Measurements from ENCODE around the gene THSD4. TPM values are rescaled to one million over a fixed set of nuclear protein-coding genes. Genes with fewer than 3 reads are reported as not detected.
A peak's percentile ranks its signal among the peaks of the same experiment; 100 is the strongest.

The THSD4 gene
- total and polyA plus RNA-seq, 2 of the 4 experiments (the other 2 are of a cell fraction): 25.5 to 31.1 TPM

DNA sequence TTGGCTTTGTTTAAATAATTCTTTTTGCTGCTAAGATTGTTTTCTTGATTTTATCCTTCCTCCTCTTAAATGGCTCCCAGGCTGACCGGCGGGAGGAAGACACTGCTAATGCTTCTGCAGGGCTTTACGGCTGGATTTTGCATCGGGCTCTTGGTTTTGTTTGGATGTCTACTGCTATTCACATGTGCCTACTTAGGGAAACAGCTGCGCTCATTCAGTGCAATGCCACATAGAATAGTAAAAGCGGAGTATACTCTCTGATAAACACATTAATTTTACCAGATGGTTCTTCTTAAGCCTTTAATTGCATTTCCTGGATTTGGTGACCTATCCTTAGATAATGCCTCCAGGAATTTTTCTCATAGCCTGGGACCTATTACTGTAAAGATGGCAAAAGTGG lies 146.6 kb downstream of the THSD4 start:
- H3K23ac ChIP-seq (ENCODE audit: low read depth, low read length): no peak overlapping the region
- no peak overlapping the region for H4K91ac ChIP-seq (ENCODE audit: insufficient read depth, low read depth, low read length)
- no TSS peak for BruUV-seq (replicated peaks)
- no peak overlapping the region for H2BK5ac ChIP-seq (ENCODE audit: low read depth, low read length, poor library complexity, severe bottlenecking)
- H3K27me3 ChIP-seq (ENCODE audit: control insufficient read depth, insufficient read depth, low read length): no peaks in the 10 kb centered on the region
- no peak for DNase-seq
- in situ Hi-C loops (cut with MboI; ENCODE audit: low sequenced_read_pairs): no loop called here
- no peak overlapping the region for H3K4me2 ChIP-seq (ENCODE audit: low read depth, low read length)
- H3K18ac ChIP-seq (ENCODE audit: low read depth, low read length): no peak overlapping the region
- H4K5ac ChIP-seq (ENCODE audit: low read depth, low read length): no peak overlapping the region
- intact Hi-C loops (cut with micrococcal nuclease): no loop called here
- no peak; the same call in 1 of the 2 replicates for ATAC-seq (ENCODE audit: low read depth)
- TF ChIP-seq, protein P1, sequence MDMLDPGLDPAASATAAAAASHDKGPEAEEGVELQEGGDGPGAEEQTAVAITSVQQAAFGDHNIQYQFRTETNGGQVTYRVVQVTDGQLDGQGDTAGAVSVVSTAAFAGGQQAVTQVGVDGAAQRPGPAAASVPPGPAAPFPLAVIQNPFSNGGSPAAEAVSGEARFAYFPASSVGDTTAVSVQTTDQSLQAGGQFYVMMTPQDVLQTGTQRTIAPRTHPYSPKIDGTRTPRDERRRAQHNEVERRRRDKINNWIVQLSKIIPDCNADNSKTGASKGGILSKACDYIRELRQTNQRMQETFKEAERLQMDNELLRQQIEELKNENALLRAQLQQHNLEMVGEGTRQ (IDR thresholded peaks at IDR 0.05; ENCODE audit: low read depth, low read length): no peak
- TF ChIP-seq CEBPB (IDR thresholded peaks at IDR 0.05; ENCODE audit: low read depth, low read length) (no peak), MXI1 (IDR thresholded peaks at IDR 0.05; ENCODE audit: borderline replicate concordance, low read depth, low read length) (no peak), NFE2L2 (IDR thresholded peaks at IDR 0.05; ENCODE audit: low read depth, low read length) (no peak), CHD1 (IDR thresholded peaks at IDR 0.05; ENCODE audit: low read depth, low read length) (no peak), RCOR1 (IDR thresholded peaks at IDR 0.05; ENCODE audit: insufficient replicate concordance, low read length) (no peak), MAFK (IDR thresholded peaks at IDR 0.05; ENCODE audit: low read depth, low read length) (no peak), RAD21 (IDR thresholded peaks at IDR 0.05; ENCODE audit: low read length) (no peak), SMC3 (IDR thresholded peaks at IDR 0.05; ENCODE audit: low read depth, low read length) (no peak), BHLHE40 (IDR thresholded peaks at IDR 0.05; ENCODE audit: low read depth, low read length) (no peak)
- TF ChIP-seq, protein P2, sequence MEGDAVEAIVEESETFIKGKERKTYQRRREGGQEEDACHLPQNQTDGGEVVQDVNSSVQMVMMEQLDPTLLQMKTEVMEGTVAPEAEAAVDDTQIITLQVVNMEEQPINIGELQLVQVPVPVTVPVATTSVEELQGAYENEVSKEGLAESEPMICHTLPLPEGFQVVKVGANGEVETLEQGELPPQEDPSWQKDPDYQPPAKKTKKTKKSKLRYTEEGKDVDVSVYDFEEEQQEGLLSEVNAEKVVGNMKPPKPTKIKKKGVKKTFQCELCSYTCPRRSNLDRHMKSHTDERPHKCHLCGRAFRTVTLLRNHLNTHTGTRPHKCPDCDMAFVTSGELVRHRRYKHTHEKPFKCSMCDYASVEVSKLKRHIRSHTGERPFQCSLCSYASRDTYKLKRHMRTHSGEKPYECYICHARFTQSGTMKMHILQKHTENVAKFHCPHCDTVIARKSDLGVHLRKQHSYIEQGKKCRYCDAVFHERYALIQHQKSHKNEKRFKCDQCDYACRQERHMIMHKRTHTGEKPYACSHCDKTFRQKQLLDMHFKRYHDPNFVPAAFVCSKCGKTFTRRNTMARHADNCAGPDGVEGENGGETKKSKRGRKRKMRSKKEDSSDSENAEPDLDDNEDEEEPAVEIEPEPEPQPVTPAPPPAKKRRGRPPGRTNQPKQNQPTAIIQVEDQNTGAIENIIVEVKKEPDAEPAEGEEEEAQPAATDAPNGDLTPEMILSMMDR (conservative IDR thresholded peaks at IDR 0.05; ENCODE audit: low read depth, low read length): no peak
- peaks cover 0 to 10% of the 10 kb centered on the region in 2 experiments; a peak in 2 of 4 replicates for H3K79me1 ChIP-seq (ENCODE audit: low read depth in 1 of 2, low read length in 2 of 2)
- H3K9me3 ChIP-seq (ENCODE audit: control insufficient read depth, insufficient read depth, low read length): peaks cover 7% of the 10 kb centered on the region
- peak overlapping the region; percentile 5; the same call in 1 of the 2 replicates for H3K4ac ChIP-seq (ENCODE audit: low read depth, low read length)
- no peak overlapping the region for H2AK5ac ChIP-seq (ENCODE audit: low read depth, low read length)
- H3K14ac ChIP-seq (replicated peaks; ENCODE audit: low read depth, low read length): no peak overlapping the region
- no peak overlapping the region for H2BK20ac ChIP-seq (ENCODE audit: low read depth, low read length)
- H3K36me3 ChIP-seq (ENCODE audit: control insufficient read depth, insufficient read depth, low read length): peaks cover 49% of the 10 kb centered on the region
- H3K56ac ChIP-seq (ENCODE audit: extremely low read depth, insufficient read depth, low read length): no peak overlapping the region
- H3K9me1 ChIP-seq (ENCODE audit: insufficient read depth, low read length): peaks cover 11% of the 10 kb centered on the region
- H3K4me1 ChIP-seq (ENCODE audit: control insufficient read depth, insufficient read depth, low read length): peaks cover 4% of the 10 kb centered on the region; the same call in 1 of the 2 replicates
- no peak overlapping the region for H3K4me3 ChIP-seq (ENCODE audit: insufficient read depth, low read depth, low read length)
- H3K27ac ChIP-seq (ENCODE audit: insufficient read depth, low read length): no peak overlapping the region; the same call in 1 of the 2 replicates
- H2BK120ac ChIP-seq (ENCODE audit: low read depth, low read length): no peak overlapping the region
- H2AFZ ChIP-seq (replicated peaks; ENCODE audit: low read length, poor library complexity): no peak overlapping the region
- POLR2A ChIA-PET (ENCODE audit: unreplicated experiment): no interaction called here
- H4K20me1 ChIP-seq (ENCODE audit: insufficient read depth, low read length): no peaks in the 10 kb centered on the region
- no CpG with 5 or more reads among the region's 6 CpGs for WGBS, 2 experiments (ENCODE audit: extremely low coverage in 2 of 2, insufficient read length in 1 of 2)
- dilution Hi-C loops (cut with HindIII; ENCODE audit: low sequenced_read_pairs, unreplicated experiment): no loop called here
- H2AK9ac ChIP-seq (replicated peaks; ENCODE audit: low read depth, low read length, poor library complexity): no peak overlapping the region
- no peak overlapping the region for H4K8ac ChIP-seq (ENCODE audit: low read depth in 2 of 2, low read length in 2 of 2)
- no peak overlapping the region for H2BK15ac ChIP-seq (ENCODE audit: low read depth, low read length)
- CTCF ChIA-PET: no interaction called here
- no peak overlapping the region for H3K9ac ChIP-seq (ENCODE audit: low read depth, low read length)

Data from IMR-90 (cell line).